Endodermal cell (in vitro differentiated cells): Measurements from ENCODE around the gene OTOR. TPM values are rescaled to one million over a fixed set of nuclear protein-coding genes. Genes with fewer than 3 reads are reported as not detected.

Source experiments
- DNase-seq: peaks from one replicate; pipeline ENCODE4 v3.0.0-alpha.2; 2017
- H3K27ac ChIP-seq: 2 replicates; pipeline ENCODE4 v1.5.1; 2013; ENCODE audit warnings: mild to moderate bottlenecking, low read depth, low read length, moderate library complexity
- H3K27me3 ChIP-seq: 2 replicates; pipeline ENCODE4 v1.6.1; 2013; ENCODE audit warnings: mild to moderate bottlenecking, low read length, moderate library complexity; ENCODE audit not compliant: insufficient read depth, control insufficient read depth, poor library complexity, severe bottlenecking
- H3K36me3 ChIP-seq: 2 replicates; pipeline ENCODE4 v1.7.0; 2013; ENCODE audit warnings: mild to moderate bottlenecking, low read length, moderate library complexity; ENCODE audit not compliant: control insufficient read depth, insufficient read depth
- H3K4me1 ChIP-seq: one replicate; pipeline ENCODE4 v1.7.0; 2013; ENCODE audit warnings: low read length; ENCODE audit not compliant: control insufficient read depth, insufficient read depth
- H3K4me3 ChIP-seq: 2 replicates; pipeline ENCODE4 v1.5.1; 2013; ENCODE audit warnings: mild to moderate bottlenecking, low read length, moderate library complexity
- H3K9ac ChIP-seq: 2 replicates; pipeline ENCODE4 v1.6.1; 2013; ENCODE audit warnings: mild to moderate bottlenecking, low read length, moderate library complexity; ENCODE audit not compliant: poor library complexity, severe bottlenecking; ENCODE audit errors: extremely low read depth
- H3K9me3 ChIP-seq: 2 replicates; pipeline ENCODE4 v1.6.1; 2013; ENCODE audit warnings: mild to moderate bottlenecking, low read length, moderate library complexity; ENCODE audit not compliant: control insufficient read depth
- H3K27ac Mint-ChIP-seq: 2 replicates; pipeline ENCODE4 v1.8.0; 2020; ENCODE audit warnings: mixed read lengths
- H3K27me3 Mint-ChIP-seq: 2 replicates; pipeline ENCODE4 v1.8.0; 2021; ENCODE audit warnings: mild to moderate bottlenecking, mixed read lengths; ENCODE audit not compliant: insufficient read depth
- H3K36me3 Mint-ChIP-seq: 2 replicates; pipeline ENCODE4 v1.8.0; 2020; ENCODE audit warnings: low read depth, mixed read lengths
- H3K4me1 Mint-ChIP-seq: 2 replicates; pipeline ENCODE4 v1.8.0; 2020; ENCODE audit warnings: mixed read lengths
- H3K4me3 Mint-ChIP-seq: 2 replicates; pipeline ENCODE4 v1.8.0; 2020; ENCODE audit warnings: mild to moderate bottlenecking, moderate library complexity, mixed read lengths
- H3K9me3 Mint-ChIP-seq: 2 replicates; pipeline ENCODE4 v1.8.0; 2020; ENCODE audit warnings: mild to moderate bottlenecking, mixed read lengths
- WGBS, 2 experiments: methylation state at CpG; one replicate each; pipeline versions ENCODE4 v1.1.5 to v1.1.7; 2013; ENCODE audit warnings: missing lambda C conversion rate in 2 of 2, mixed read lengths in 1 of 2; ENCODE audit not compliant: insufficient coverage in 1 of 2, insufficient read length in 1 of 2; 5-methylcytosine and 5-hydroxymethylcytosine counted together
- total RNA-seq, 2 donors: library from RNA; stranded (reverse); fragmentation: NEBNext Ultra II Directional in 1 of 2; extraction: Animal tissue kit (Norgen Biotek cat#: 25700) in 1 of 2; gene quantifications; 2 replicates in 1 of 2; 3 replicates in 1 of 2; pipeline ENCODE4 v1.2.1, GENCODE V29; 2021
- TF ChIP-seq, protein P1 (sequence below): fragments of 200-600 bp; sonication (generic); conservative IDR thresholded peaks from 2 replicates; pipeline ENCODE4 v1.5.0; 2021; ENCODE audit warnings: antibody characterized with exemption, mild to moderate bottlenecking

The OTOR gene
- total RNA-seq, 2 donors from 2014 or later, result not detected

- 84 to 85% methylated on average over 4 of the region's 4 CpGs for WGBS, 2 experiments
- H3K9me3 Mint-ChIP-seq, result no peaks in the 10 kb centered on the region
- H3K27ac Mint-ChIP-seq, result no peak overlapping the region
- DNase-seq, result no peak
- TF ChIP-seq, protein P1, sequence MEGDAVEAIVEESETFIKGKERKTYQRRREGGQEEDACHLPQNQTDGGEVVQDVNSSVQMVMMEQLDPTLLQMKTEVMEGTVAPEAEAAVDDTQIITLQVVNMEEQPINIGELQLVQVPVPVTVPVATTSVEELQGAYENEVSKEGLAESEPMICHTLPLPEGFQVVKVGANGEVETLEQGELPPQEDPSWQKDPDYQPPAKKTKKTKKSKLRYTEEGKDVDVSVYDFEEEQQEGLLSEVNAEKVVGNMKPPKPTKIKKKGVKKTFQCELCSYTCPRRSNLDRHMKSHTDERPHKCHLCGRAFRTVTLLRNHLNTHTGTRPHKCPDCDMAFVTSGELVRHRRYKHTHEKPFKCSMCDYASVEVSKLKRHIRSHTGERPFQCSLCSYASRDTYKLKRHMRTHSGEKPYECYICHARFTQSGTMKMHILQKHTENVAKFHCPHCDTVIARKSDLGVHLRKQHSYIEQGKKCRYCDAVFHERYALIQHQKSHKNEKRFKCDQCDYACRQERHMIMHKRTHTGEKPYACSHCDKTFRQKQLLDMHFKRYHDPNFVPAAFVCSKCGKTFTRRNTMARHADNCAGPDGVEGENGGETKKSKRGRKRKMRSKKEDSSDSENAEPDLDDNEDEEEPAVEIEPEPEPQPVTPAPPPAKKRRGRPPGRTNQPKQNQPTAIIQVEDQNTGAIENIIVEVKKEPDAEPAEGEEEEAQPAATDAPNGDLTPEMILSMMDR, result no peak
- Histone ChIP-seq H3K9me3 (no peaks in the 10 kb centered on the region), H3K4me3 (no peak overlapping the region), H3K27me3 (peaks cover 2% of the 10 kb centered on the region), H3K9ac (no peak overlapping the region), H3K4me1 (no peaks in the 10 kb centered on the region), H3K36me3 (no peaks in the 10 kb centered on the region), H3K27ac (no peak overlapping the region)
- H3K4me3 Mint-ChIP-seq, result no peak overlapping the region
- no peaks in the 10 kb centered on the region for H3K36me3 Mint-ChIP-seq
- H3K4me1 Mint-ChIP-seq, result no peaks in the 10 kb centered on the region
- no peaks in the 10 kb centered on the region for H3K27me3 Mint-ChIP-seq
Measured at GRCh38 chr20:16714751-16715150, 33.4 kb upstream of the OTOR start.

- H3K27me3 Mint-ChIP-seq, result peaks cover 26% of the 10 kb centered on the region
- H3K9me3 Mint-ChIP-seq, result no peaks in the 10 kb centered on the region
- no peaks in the 10 kb centered on the region for H3K4me1 Mint-ChIP-seq
- Histone ChIP-seq H3K9ac (no peak overlapping the region), H3K27me3 (peaks cover 39% of the 10 kb centered on the region), H3K4me1 (no peaks in the 10 kb centered on the region), H3K9me3 (peaks cover under 1% of the 10 kb centered on the region), H3K27ac (no peak overlapping the region), H3K4me3 (no peak overlapping the region), H3K36me3 (no peaks in the 10 kb centered on the region)
- no peaks in the 10 kb centered on the region for H3K36me3 Mint-ChIP-seq
- H3K4me3 Mint-ChIP-seq, result no peak overlapping the region
- H3K27ac Mint-ChIP-seq, result no peak overlapping the region
- no peak for DNase-seq
- 86% methylated on average over 1 of the region's 1 CpG; no CpG with 5 or more reads in 1 of the 2 experiments for WGBS, 2 experiments
- TF ChIP-seq, protein P1, result no peak
Measured at GRCh38 chr20:16719421-16719820, 28.7 kb upstream of the OTOR start.

- Mint-ChIP-seq H3K4me3 (peak overlapping the region; percentile 100), H3K9me3 (peaks cover 10% of the 10 kb centered on the region), H3K4me1 (peaks cover 7% of the 10 kb centered on the region), H3K36me3 (peaks cover 20% of the 10 kb centered on the region), H3K27ac (peak overlapping the region; percentile 100), H3K27me3 (peaks cover 41% of the 10 kb centered on the region)
- TF ChIP-seq, protein P1, result no peak
- Histone ChIP-seq H3K9ac (no peak overlapping the region), H3K4me1 (peaks cover 6% of the 10 kb centered on the region), H3K27me3 (peaks cover 42% of the 10 kb centered on the region), H3K36me3 (peaks cover 26% of the 10 kb centered on the region), H3K27ac (no peak overlapping the region), H3K9me3 (peaks cover 17% of the 10 kb centered on the region), H3K4me3 (peak overlapping the region; percentile 91)
- DNase-seq, result no peak
- 91 to 92% methylated on average over 1 of the region's 1 CpG for WGBS, 2 experiments
Measured at GRCh38 chr20:16729080-16729479, 19.1 kb upstream of the OTOR start.
